NCI-H1436 treated with DMSO at 0.1 percent for 48 hours (cell line): Measurements from ENCODE around the gene GLTP.
"Not testable (repeated sequence)": the region's sequence is repeated elsewhere in the genome, so short reads cannot be mapped to it uniquely, and the experiment has no call there.

Experiments
- DNase-seq: peaks from one replicate; lab custom pipeline; 2025; lab: John Stamatoyannopoulos, UW

GLTP gene

GRCh38 chr12:109880043-109880931 is at the start of gene GLTP:
Gene GLTP, minus strand, starts transcription at chr12:109880541. Its CDS starts 167 bp downstream, at chr12:109880374.
- peak; percentile 37 for DNase-seq

- not testable (repeated sequence) for DNase-seq
Measured at GRCh38 chr12:109929326-109929725, 49.0 kb upstream of the GLTP start.

- no peak for DNase-seq
Measured at GRCh38 chr12:109928058-109928656, 47.8 kb upstream of the GLTP start.

GRCh38 chr12:109927622-109928021 is 47.3 kb upstream of the GLTP start:
- no peak for DNase-seq

GRCh38 chr12:109926488-109927210 is 46.3 kb upstream of the GLTP start:
- no peak for DNase-seq

GRCh38 chr12:109926016-109926415 is 45.7 kb upstream of the GLTP start:
- no peak for DNase-seq

- DNase-seq, result no peak
Measured at GRCh38 chr12:109925185-109925840, 45.0 kb upstream of the GLTP start.

- DNase-seq, result no peak
Measured at GRCh38 chr12:109923481-109924245, 43.3 kb upstream of the GLTP start.

- no peak for DNase-seq
Measured at GRCh38 chr12:109923038-109923437, 42.7 kb upstream of the GLTP start.

GRCh38 chr12:109921982-109922381 is 41.6 kb upstream of the GLTP start:
- DNase-seq, result no peak

- DNase-seq, result no peak
Measured at GRCh38 chr12:109920261-109920780, 40.0 kb upstream of the GLTP start.

- no peak for DNase-seq
Measured at GRCh38 chr12:109919456-109919855, 39.1 kb upstream of the GLTP start.

GRCh38 chr12:109916045-109916444 is 35.7 kb upstream of the GLTP start:
- no peak for DNase-seq

- DNase-seq, result no peak
Measured at GRCh38 chr12:109915171-109916040, 35.1 kb upstream of the GLTP start.

- DNase-seq, result no peak
Measured at GRCh38 chr12:109914461-109914860, 34.1 kb upstream of the GLTP start.

- DNase-seq, result no peak
Measured at GRCh38 chr12:109912855-109913321, 32.5 kb upstream of the GLTP start.

GRCh38 chr12:109910969-109911348 is 30.6 kb upstream of the GLTP start:
- DNase-seq, result no peak

- DNase-seq, result no peak
Measured at GRCh38 chr12:109910254-109910968, 30.1 kb upstream of the GLTP start.

- DNase-seq, result no peak
Measured at GRCh38 chr12:109905301-109905700, 25.0 kb upstream of the GLTP start.
